ENCODE data around the gene ASB10.

Gene ASB10

GRCh38 chr7:151186640-151187408 lies at the start of gene ASB10:
ASB10 (minus strand) TSS chr7:151187250; CDS start chr7:151187130, 120 bp downstream.
- DNase-seq (ENCODE audit: low read depth): no peak

GRCh38 chr7:151236406-151236805 lies 49.4 kb upstream of the ASB10 start:
- no peak for DNase-seq (ENCODE audit: low read depth)

GRCh38 chr7:151235091-151235787 lies 48.2 kb upstream of the ASB10 start:
- no peak for DNase-seq (ENCODE audit: low read depth)

DNA sequence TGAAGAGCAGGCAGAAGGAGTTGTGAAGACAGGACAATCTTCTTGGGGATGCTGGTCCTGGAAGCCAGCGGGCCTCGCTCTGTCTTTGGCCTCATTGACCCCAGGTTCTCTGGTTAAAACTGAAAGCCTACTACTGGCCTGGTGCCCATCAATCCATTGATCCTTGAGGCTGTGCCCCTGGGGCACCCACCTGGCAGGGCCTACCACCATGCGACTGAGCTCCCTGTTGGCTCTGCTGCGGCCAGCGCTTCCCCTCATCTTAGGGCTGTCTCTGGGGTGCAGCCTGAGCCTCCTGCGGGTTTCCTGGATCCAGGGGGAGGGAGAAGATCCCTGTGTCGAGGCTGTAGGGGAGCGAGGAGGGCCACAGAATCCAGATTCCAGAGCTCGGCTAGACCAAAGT lies 46.8 kb upstream of the ASB10 start:
- no peak for DNase-seq (ENCODE audit: low read depth)

GRCh38 chr7:151232917-151233701 lies 46.1 kb upstream of the ASB10 start:
- peak; percentile 51 for DNase-seq (ENCODE audit: low read depth)

DNA sequence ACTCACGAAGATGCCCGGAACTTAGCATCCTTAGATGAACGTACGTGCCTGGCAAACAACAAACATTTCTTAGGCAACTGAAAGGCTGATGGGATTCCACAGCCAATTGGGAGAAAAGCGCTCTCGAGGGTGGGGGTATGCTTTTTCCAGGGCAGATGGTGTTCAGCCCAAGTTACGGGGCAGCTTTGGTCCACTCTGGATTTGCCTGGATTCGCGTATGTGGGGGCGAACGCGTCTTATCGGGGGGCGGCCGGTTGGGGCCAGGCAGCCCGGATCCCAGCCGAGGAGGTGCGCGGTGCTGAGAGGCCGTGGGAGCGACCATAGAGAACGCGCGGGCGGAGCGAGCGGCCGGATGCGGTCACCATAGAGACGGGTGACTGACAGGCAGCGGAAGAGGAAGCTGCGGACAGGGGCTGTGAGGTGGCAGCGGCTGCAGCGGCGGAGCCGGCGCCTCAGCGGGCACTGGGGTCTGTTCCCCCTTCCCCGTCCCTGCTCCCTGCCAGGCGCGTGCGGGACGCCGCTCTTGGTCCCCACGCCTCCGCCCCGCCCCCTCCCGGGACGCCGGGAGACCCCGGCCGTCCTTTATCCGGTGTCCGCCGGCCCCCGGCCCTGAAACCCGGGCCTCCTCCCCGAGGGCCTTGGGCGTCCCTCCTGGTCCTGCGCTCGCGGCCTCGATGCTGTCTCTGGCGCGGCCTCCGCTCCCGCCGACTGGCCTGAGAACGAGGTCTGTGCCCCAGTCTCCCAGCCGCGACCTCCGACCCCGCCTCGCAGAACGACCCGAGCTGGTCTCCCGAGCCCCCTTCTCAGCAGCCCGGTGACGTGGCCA lies 45.3 kb upstream of the ASB10 start, which contains the start of gene CHPF2:
Gene CHPF2 (plus strand): TSS at position 393 of the 826 bp plus-strand sequence. CDS start 1,529 bp downstream, outside the sequence.
- DNase-seq (ENCODE audit: low read depth): peak; percentile 81

GRCh38 chr7:151231080-151231479 lies 44.0 kb upstream of the ASB10 start:
- no peak for DNase-seq (ENCODE audit: low read depth)

- no peak for DNase-seq (ENCODE audit: low read depth)
Measured at GRCh38 chr7:151229249-151229648, 42.2 kb upstream of the ASB10 start.

DNA sequence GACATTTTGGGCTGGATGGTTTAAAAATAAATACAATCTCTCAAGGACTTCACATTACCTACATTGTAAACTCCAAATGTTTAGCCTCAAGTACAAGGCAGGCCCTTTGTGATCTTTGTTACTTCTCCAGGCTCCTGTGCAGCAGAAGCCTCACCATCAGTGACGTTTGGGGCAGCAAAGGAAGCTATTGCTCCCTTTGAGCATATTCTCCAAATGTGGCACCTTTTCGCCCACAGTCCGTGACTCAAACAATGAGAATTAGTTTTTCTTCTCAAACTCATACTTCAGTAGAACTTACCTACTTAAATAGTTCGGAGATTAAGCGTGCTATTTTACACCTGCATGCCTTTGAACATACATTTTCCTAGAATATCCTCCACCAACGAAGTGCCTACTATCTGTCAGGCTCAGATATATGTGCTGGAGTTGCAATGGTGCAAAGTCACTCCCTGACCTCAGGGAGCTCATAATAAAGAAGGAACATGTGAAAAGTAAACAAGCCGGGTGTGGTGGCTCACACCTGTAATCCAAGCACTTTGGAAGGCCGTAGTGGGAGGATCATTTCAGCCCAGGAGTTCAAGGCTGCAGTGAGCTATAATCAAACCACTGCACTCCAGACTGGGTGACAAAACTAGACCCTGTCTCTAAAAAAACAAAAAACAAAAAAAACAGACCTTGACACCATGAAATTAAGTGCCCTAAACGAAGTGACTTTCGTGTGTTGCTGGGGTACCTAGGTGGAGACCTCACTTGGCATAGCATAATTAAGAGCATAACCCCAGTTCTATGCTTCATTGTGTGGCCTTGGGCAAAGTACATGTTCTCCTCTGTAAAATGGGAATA lies 41.2 kb upstream of the ASB10 start:
- no peak for DNase-seq (ENCODE audit: low read depth)

GRCh38 chr7:151226875-151227782 lies 40.1 kb upstream of the ASB10 start, which contains the start of gene ABCF2:
ABCF2 (minus strand) TSS chr7:151227205; CDS start chr7:151226458, 747 bp downstream.
- peak; percentile 99 for DNase-seq (ENCODE audit: low read depth)

DNA sequence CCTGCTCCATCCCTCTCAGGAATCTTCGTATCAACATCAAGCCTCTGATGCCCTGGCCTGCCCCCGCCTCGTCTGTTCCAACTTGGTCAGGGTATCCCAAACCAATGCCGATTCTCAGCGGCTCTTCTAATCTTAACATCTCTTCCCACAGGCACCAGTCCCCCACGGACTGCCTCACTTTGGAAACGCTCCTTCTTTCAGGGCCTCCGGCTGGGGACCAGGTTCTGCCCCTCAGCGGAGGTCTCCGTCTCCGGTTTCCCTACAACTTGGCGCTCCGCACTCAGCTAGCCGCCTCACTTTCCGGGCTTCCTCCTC lies 39.5 kb upstream of the ASB10 start:
- DNase-seq (ENCODE audit: low read depth): no peak

- no peak for DNase-seq (ENCODE audit: low read depth)
Measured at GRCh38 chr7:151225948-151226510, 39.0 kb upstream of the ASB10 start.

DNA sequence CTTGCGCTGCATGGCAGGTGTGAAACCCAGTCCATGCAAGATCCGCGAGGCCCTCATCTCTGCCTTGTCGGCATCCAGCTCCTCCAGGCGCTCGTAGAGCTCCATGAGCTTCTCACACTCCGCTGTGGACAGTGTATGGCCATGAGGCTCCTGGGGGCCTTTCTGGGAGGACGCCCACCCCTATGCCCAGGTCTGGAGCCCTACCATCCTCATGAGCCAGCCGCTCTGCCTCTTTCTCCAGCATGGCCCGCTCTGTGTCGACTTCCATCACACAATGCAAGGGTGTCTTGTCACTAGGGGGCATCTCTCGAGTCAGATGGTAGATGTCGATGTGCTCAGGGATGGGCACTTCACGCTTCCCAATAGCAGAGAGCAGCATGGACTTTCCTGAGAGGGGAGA lies 36.7 kb upstream of the ASB10 start:
- DNase-seq (ENCODE audit: low read depth): no peak

- no peak for DNase-seq (ENCODE audit: low read depth)
Measured at GRCh38 chr7:151218170-151218569, 31.1 kb upstream of the ASB10 start.

- no peak for DNase-seq (ENCODE audit: low read depth)
Measured at GRCh38 chr7:151215396-151215795, 28.3 kb upstream of the ASB10 start.

- DNase-seq (ENCODE audit: low read depth): no peak
Measured at GRCh38 chr7:151213826-151214225, 26.8 kb upstream of the ASB10 start.

- DNase-seq (ENCODE audit: low read depth): no peak
Measured at GRCh38 chr7:151212626-151213025, 25.6 kb upstream of the ASB10 start.

DNA sequence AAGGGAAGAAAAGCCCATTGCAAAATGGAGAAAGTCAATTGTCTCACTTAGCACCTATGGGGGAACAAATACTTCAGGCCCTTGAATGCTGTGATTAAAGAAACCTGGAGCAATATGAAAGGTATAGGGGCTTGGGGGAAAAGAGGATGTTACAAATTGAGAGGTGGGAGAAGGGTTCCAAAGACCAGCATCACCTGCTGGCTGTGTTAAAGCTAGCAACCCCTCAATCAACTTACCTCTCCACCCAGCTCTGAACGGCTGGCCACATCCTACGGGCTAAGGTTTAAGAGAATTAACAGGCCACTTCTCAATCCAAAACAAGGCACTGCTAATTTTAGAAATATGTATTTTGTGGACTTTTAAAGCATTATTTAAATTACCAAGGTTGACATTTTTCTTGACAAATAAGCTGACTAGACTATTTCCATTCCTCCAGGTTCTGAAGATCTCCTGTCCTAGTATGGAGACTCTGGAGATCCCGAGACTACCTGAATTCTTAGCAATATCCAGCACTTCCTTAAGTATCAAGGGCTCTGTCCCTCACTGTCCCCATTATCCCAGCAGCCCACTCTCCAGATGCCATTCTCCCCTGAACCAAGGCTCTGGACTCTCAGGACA lies 24.2 kb upstream of the ASB10 start:
- no peak for DNase-seq (ENCODE audit: low read depth)

All from stimulated activated CD8-positive, alpha-beta memory T cell treated with anti-CD3 and anti-CD28 coated beads, Interleukin-7, amount 100 ng/mL, for 24 hours (primary cell).